NCI-H1694 treated with DMSO at 0.1 percent for 48 hours (cell line): ENCODE results near the gene CYP27C1.
"Not testable (repeated sequence)": the region's sequence is repeated elsewhere in the genome, so short reads cannot be mapped to it uniquely, and the experiment has no call there.

Experiments used
- DNase-seq: peaks from one replicate; lab custom pipeline; 2025; lab: John Stamatoyannopoulos, UW

The CYP27C1 gene

DNA sequence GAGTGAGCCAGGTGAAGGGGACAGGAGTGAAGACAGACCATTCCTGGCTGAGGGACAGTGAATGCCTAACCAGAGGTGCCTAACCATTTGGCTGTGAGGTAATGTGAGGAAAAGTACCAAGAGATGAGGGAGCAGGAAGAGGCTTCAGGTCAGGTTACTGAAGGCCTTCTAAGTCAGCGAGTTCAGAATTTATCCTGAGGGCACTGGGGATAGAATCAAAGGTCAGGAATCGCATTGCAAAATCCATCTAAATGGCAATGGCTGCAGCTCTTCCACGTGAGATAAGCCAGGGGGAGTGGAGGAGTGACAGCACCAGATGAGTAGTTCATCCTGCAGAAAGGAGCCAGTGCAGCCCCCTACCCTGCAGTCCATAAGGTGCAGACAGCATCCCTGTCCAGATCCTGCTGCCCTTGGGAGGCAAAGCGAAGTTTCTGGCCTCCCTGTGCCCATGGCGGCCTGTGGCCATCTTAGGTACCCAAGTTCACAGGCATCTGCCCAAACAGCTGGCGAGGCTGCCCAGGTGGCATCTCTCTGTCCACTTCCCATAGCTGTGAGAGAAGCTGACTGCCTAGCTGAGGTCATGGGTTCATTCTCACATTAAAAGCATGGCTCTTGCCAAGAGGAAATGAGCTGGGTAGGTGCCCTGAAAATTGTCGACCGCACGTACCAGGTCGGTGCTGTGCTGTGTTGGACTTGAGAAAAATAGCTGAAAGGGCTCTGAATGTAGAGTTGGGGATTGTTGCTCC is 49.5 kb downstream of the CYP27C1 start:
- DNase-seq, result no peak

DNA sequence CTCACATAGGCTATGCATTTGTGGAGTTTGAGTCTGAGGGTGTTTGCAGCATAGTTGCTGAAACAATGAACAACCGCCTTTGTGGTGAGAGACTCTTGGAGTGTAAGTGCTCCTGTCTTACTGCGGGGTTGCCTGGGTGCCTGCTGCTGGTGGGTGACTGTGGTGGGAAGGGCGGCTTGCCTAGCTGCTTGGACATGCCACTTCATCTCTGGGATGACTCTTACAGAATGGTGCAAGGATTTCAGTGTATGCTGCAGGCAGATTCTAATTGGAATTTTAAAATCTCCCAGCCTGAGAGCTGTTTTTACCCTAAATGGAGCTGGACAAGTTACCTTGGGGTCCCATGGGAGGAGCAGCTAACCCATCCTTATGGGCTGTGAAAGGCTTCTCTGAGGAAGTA is 50.1 kb downstream of the CYP27C1 start:
- DNase-seq, result no peak

DNA sequence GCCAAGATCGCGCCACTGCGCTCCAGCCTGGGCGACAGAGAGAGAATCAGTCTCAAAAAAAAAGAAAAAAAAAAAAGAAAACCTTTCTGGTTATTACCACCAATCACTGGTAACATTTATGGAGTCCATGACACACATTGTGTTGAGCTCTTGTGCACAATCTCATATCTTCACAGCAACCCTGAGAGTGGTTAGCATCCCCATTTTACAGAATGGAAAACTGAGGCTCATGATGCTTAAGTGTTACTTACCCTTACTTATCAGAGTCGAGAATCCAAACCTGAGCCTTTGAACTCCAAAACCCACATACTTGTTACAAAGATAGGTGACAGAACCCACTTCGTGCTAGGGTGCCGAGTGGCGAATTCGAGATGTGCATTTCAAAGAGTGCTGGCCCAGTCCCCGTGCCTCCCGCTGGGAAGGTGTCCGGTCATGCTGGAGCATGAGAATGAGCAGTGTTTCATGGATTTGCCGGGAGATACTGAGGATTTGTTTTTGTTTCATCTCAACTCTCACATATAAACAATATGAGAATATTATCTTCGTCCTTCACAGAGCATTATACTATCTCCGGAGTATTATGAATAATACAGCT is 50.9 kb downstream of the CYP27C1 start:
- DNase-seq, result no peak

DNA sequence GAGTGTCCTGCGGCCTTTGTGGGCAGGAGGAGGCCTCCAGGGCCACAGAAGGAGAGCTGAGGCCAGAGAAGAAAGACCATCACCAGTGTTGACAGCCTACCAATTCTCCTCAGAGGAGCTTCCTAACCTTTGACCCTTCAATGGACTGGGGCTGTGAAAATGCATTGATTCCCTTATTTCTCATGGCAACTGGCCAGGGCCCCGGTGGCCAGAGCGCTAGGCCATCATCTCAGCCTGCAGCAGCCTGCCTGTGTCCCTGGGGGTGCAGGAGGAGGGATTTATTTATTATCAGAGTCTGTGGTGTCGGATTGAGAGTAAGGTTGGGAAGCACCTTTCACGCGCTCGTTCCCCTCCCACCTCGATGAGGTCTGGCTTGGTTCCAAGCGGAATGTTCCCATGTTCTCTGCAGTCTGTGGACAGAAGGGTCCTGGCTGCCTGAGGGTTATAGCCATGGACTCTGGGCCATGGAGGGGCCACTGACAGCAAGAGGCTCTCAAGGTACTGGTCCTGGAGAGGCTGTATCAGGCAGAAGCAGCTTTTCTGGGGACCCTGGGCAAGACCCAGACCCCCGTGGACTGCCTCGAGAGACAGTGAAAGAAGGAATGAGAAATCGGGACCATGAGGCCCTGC is 53.8 kb downstream of the CYP27C1 start:
- no peak for DNase-seq

DNA sequence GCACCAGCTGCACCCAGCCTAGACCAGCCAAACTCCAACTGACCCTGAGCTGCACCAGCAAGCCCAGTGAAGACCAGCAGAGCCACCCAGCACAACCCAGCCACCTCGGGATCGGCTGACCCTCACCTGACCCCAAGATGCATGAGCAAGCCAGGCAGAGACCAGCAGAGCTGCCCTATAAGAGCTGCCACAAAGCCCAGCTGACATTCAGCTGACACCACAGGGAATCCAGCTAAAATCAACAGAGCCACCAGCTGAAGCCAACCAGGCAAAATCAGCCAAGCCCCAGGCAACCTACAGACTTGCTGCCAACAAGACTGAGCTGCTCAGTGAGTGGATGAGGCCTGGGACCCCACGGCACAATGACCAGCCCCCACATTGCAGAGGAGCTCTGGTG is 54.6 kb downstream of the CYP27C1 start:
- no peak for DNase-seq

DNA sequence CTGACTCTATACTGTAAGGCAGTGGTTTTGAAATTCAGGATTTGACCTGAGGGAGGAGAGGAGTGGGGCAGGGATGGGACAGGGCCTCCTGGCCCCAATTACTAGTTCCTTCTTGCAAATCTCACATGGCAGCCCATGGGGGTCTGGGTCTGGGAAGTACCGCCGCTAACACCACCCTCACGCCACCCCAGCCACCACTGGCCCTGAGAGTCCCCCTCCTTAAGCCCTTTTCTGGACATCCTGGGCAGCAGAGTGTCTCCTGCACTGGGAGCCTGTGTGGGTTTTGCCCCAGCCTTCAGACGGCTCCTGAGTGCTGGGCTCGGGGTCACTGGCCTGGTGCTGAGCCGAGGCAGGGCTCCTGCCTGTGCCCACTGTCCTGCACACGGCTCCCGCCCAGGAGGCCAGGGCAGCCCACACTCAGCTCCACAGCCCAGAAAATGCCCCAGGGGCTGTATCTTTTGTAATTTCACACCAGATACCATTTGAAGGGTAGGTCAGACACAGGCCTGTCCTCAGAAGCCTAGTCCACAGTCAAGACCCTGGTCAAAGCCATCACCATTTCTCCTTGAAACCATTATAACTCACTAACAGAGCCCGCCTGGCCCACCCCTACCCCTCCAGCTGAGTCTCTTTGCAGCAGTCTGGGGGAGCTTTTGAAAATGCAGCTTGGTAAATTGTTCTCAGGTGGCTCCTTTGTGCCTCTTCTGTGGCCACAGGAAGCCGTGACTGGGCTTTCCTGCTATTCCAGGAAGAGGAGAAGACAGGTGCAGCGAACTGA is 55.1 kb downstream of the CYP27C1 start:
- DNase-seq, result no peak

DNA sequence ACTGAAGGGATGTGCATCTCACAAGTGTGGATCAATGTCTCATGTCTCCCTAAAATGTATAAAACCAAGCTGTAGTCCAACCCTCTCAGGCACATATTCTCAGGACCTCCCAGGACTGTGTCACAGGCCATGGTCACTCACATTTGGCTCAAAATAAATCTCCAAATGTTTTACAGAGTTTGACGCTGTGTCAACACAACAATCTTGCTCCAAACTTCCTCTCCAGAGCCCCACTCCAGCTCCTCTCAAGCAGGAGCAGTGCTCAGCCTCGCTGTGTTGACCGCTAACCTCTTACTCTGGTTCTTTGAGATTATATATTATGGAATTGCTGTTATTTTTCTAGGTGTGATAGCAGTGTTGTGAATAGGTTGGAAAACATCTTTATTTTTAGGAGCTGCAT is 56.2 kb downstream of the CYP27C1 start:
- DNase-seq, result no peak

DNA sequence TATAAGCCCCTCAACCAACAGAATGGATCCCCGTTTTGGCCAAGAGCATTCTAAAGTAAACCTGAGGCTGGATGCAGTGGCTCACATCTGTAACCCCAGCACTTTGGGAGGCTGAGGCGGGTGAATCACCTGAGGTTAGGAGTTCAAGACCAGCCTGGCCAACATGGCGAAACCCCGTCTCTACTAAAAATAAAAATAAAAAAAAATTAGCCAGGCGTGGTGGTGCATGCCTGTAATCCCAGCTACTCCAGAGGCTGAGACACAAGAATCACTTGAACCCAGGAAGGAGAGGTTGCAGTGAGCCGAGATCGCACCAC is 57.1 kb downstream of the CYP27C1 start:
- DNase-seq, result not testable (repeated sequence)

DNA sequence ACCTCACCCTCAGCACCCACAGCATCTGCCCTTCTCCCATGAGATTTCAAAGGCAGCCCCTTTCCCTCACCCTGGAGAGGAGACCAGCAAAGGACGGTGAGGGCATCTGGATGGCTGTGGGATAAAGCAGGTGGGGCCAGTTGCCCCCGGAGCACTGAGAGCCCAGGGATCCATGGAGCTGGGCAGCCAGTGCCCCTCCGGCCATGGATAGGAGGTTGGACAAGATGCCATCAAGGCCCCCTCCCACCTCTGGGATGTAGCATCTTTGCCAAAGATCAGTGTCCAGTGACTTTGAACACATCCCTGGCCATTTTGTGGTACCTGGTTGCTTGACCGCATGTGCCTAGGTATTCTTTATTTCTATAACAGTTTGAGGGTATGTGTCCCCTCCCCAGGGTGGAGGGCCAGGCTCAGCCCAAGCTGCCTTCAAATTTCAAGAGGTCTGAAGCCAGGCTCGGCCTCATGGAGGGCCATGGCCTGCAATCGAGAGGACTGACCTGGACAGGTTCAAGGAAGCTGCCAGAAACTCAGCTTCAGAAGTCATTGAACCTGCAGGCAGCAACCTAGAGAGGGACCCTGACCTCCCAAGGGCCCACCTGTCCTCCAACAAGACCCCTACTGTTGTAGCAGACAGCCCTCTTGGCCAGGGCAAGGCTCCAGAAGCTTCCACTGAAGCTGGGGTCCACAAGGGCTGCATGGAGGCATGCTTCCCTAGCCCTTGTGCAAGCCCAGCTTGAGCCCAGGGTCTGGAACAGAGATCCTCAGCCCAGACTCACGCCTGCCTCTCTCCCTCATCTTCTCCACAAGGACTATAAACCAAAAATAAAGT is 57.6 kb downstream of the CYP27C1 start:
- no peak for DNase-seq

DNA sequence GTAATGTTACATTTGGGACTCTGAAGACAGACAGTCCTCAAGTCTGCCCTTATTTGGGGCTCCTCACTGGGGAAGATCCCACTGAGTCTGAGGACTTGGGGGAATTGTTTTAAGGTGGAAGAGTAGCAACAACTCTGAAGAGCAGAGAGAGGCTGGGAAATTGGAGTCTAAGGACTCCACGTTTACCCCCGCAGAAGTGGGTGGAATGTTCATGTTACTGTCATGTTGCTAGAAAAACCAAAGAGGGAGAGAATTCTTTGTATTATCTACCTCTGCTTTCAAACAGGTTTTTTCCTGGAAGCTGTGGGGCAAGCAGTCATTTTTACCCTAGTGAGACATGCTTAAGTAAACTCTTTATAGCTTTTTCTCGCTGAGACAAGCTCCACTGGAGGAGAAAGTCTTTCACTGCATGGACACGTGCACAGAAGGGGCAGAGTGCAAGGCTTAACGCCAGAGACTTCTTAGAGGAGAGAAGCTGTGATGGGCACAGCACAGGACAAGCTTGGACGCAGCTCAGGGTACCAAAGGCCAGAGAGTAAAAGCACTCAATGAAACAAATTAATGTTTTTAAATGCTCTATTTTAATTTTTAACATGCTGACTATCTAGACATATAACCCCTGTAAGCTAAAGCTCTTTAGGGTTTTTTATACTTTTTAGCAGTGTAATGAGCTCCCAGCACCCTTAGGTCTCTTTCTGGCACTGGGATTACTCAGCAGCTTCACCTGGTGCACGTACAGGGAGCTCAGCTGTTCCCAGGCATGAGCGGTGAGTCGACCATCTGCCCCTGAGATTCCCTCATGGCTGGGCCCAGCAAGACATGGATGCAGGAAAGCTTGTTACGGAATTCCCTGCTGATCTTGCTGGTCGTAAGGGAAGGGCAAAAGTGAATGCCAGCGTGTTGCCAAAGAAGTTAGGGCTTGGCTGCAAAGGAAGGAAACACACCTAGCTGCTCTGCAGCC is 58.6 kb downstream of the CYP27C1 start:
- DNase-seq, result no peak

DNA sequence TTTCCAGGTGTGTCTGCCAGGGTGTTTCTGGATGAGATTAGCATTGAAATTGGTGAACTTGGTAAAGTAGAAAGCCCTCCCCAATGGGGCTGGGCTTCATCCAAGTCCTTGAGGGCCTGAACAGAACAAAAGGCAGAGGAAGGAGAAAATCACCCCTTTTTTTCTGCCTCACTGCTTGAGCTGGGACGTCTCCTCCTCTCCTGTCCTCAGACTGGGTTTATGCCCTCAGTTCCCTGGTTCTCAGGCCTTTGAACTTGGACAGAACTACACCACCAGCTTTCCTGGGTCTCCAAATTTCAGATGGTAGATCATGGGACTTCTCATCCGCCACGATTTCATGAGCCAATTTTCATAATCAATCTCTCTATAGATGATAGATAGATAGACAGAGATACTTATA is 59.4 kb downstream of the CYP27C1 start:
- no peak for DNase-seq

DNA sequence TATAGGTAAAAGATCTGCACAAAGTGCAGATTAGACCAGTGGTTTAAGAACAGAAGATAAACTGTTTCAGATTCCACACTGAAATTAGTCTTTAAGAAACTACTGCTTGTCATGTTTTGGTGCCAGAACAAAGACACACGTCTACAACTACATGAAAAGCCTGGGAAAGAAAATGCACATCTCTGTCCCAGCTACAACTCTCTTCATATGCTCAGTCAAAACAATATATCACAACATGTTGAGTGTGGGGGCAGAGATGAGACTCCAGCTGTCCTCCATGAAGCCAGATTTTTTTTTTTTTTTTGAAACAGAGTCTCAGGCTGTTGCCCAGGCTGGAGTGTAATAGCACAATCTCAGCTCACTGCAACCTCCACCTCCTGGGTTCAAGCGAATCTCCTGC is 60.6 kb downstream of the CYP27C1 start:
- DNase-seq, result no peak

DNA sequence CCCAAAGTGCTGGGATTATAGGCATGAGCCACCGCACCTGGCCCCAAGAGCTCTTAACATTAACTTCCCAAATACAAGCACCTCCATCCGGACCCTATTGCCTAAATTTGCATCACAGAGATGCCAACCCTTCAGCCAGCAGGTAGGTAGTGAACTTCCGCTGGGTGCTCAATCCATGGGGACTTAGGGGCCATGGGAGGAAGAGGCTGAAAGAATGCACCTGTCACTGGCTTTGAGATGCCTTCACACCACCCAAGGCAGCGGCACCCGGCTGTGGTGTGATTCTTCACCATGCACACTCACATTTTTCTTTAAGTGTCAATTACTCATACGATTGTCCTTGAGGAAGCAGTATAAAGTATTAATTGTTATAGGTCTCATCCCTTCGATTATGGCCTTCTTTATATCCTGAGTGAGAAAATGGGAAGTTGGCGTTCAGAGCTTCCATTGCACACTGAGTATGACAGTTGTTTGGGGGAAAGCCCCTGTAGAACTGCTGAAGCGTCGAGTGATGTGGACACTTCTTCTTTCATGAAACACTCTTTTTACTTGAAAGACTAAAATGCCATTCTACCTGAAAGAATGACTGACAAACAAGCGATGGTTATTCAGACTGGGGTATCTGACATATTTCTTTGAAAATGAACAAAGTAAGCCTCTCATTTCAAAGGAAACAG is 61.3 kb downstream of the CYP27C1 start:
- DNase-seq, result no peak

DNA sequence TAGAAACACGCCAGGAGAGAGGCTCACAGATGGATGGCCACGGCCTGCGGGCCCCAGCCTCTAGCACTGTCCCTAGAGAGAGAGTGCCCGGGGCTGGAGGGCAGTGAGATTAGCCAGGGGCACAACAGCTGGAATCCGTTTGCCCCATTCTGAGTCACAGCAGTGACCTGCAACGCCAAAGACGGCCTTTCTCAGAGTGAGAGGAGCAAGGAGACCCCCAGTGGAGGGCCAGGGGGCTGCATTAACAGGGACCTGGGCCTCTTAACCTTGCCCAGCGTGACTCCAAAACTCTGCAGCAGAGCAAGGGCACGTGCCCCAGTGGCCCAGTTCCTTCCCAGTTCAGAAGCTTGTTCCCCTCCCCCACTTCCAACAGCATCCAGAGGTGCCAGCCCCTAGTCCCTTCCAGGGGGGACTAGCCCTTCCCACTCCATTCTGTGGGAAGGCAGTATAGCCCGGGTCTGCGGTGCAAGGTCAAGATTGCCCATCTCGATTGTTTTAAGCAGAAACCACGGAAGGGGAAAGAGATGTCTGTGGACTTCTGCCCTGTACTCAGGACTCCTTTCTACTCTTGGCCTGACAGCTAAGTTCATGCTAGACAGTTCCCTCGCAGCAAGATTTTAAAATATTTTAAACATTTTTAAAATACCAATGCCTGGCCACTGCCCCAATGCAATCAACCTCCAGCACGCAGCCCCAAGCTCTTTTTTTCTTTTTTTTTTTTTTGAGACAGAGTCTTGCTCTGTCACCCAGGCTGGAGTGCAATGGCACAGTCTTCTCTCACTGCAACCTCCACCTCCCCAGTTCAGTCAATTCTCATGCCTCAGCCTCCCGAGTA is 62.2 kb downstream of the CYP27C1 start:
- no peak for DNase-seq

DNA sequence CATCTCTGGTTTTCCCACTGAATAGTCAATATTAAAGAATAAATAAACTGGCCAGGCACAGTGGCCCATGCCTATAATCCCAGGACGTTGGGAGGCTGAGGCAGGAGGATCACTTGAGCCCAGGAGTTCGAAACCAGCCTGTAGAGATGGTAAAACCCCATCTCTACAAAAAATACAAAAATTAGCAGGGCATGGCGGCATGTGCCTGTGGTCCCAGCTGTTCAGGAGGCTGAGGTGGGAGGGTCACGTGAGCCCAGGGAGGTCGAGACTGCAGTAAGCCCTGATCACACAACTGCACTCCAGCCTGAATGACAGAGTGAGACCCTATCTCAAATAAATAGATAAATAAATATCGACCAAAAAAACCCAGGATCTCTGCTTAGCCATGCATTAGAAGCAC is 63.0 kb downstream of the CYP27C1 start:
- no peak for DNase-seq

DNA sequence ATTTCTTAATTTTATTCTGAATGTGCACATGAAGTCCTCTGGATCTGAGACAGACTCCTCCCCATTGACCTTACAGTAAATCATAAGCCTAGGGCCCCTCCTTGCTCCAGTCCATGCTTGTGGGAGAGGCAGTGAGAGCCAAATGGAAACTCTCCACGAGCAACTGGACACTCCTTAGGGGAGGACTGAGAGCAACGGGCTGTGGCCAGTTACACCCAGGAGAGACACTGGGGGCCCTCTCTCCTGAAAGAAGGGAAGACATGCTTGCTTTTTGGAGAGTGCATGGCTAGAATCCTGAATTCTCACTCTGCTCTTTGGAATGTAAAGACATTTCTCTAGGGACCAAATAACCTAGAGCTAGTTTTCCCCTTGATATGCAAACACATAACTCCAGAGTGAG is 64.2 kb downstream of the CYP27C1 start:
- DNase-seq, result no peak

DNA sequence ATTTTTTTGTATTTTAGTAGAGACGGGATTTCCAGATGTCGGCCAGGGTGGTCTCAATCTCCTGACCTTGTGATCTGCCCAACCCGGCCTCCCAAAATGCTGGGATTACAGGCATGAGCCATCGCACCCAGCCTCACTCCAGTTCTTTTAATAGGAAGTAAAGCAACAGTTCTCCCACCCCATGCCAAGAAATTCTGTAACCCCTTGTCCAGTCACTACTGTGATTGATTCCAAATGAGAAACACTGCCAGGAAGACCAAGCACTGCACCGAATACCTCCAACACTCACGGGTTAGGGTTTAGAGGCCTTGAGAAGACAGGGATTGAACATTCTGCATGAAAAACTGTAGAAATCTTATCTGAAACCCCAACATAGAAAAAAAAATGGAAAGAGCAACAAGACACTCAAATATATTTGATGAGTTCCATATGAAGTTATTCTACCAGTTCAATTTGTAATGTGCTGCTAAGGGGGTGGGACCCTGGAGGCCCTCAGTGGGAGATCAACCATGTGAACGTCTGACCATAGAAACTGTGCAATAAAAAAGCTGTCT is 65.0 kb downstream of the CYP27C1 start:
- no peak for DNase-seq

DNA sequence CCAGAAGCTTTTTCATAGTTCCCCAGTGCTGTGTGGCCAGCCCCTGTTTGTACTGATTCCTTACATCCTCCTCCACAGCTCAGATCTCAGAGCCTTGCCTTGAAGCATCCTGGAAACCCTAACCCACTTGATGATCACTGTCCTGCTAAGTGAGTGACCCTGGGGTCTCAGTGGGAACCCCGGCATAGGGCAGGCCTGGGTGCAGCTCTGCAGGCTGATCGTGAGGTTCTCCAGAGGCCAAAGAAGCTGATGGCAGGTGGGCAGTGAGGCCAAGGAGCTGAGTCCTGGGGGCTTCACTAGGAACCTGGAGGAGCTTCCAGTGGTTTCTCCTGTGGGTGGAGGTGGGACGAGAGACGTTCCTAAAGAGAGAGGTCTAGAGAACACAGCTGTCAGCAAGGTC is 65.7 kb downstream of the CYP27C1 start:
- no peak for DNase-seq

DNA sequence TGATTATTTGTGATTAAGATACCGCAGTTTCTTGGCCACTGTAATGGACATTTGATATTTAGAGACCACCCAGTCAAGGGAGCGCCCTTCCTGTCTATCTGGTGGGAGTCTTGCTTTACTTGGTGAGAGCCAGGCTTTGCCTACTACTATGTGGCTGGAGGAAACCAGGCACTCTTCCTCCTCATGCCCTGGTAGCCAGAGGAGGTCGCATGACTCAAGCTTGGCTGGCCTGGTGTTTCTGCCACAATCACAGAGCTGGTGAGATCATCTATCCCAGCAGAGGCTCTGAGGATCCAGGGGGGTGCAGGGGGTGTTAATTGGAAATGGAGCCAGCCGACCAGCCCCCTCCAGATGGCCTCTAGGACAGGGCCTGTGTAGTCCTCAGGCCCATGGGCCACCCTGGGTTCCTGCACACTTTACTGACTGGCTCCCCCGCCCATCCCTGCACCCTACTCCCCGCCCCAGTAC is 66.4 kb downstream of the CYP27C1 start:
- no peak for DNase-seq
